ENCODE data around the gene ELFN2. TPM values are rescaled to one million over a fixed set of nuclear protein-coding genes. Genes with fewer than 3 reads are reported as not detected.

Gene ELFN2
- total RNA-seq, 2 experiments from 2014 or later: 0.57 to 0.79 TPM

DNA sequence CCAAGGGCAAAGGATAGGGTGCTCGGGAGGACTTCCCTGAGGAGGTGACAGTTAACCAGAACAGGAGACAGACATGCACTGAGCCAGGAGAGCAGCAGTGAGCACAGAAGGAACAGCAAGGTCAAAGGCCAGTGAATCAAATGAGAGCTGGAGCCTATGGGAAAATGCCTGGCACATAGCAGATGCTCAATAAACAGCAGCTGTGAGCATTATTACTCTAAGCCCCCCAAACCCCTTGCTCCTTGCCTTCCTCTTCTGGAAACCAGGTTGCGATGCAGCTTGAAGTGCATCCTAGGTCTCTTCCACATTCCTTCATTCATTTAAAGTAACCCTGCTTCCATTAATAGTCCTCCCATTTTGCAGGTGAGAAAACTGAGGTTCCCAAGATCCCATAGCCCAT is 13.0 kb downstream of the ELFN2 start:
- Mint-ChIP-seq H3K36me3 (ENCODE audit: low read depth) (no peaks in the 10 kb centered on the region), H3K4me1 (ENCODE audit: low read depth) (peaks cover 31% of the 10 kb centered on the region), H3K27ac (no peak overlapping the region), H3K9me3 (no peaks in the 10 kb centered on the region), H3K27me3 (ENCODE audit: low read depth) (peaks cover 41% of the 10 kb centered on the region), H3K4me3 (no peak overlapping the region)
- intact Hi-C loops (cut with micrococcal nuclease): no loop called here
- CTCF ChIA-PET: no interaction called here
- DNase-seq: no peak

DNA sequence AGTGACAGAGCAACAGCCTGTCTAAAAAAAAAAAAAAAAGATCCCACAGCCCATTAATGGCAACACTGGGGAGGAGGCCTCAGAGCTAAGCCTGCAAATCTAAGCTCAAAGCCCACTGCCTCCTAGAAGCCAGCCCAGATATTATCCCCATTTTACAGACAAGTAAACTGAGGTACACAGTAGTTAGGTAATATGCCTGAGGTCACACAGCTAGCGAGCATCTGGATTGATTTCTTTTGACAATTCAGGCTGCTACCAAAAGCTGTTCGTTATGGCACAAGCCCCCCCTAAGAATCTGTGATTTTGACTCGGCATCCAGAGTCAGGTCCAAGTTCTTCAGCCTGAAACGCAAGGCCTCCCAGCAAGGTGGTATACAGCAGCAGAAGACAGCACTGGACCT is 13.7 kb downstream of the ELFN2 start:
- no peak overlapping the region for H3K4me3 Mint-ChIP-seq
- CTCF ChIA-PET: interaction anchor here (0.6 kb wide), 1 partner anchor 80 kb away, joined by 3 read pairs; no protein-coding TSS in a partner anchor
- H3K27me3 Mint-ChIP-seq (ENCODE audit: low read depth): peaks cover 34% of the 10 kb centered on the region

DNA sequence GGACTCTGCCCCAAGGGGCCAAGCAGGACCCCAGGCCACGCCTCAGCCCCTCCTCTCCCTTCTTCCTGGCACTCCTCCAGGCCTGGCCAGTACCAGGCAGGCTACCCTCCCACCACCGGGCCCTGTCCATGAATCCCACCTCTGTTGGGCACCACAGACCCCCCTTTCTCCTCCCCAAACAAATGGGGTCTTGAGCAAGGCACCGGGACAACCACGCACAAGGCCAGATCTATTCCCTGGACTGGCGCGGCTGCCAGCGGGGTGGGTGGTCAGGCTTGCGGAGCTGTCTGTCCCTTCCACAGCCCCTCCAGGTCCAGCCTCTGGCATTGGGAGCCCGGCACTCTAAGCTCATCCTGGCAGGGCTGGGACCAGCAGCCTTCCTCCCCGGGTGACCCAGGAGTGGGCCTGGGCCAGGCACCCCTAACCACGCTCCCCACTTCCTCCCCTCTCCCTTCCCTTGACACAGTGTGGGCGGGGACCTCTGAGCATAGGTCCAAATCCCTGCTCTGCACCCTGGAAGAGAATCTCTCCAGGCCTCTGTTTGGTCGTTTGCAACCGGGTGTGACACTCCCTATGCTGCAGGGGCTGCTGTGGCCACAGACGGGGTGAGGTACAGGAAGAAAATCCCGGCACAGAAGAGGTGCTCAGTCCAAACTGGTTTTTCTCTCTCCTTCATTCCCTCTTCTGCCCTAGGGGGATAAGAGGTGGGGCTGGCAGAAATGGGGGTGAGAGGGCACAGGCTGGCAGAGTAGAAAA is 14.6 kb downstream of the ELFN2 start:
- CTCF ChIA-PET: interaction anchor here (0.7 kb wide), 1 partner anchor 152 kb away, joined by 3 read pairs; no protein-coding TSS in a partner anchor
- Mint-ChIP-seq H3K4me3 (no peak overlapping the region), H3K9me3 (no peaks in the 10 kb centered on the region), H3K27ac (no peak overlapping the region), H3K4me1 (ENCODE audit: low read depth) (peaks cover 26% of the 10 kb centered on the region), H3K27me3 (ENCODE audit: low read depth) (peaks cover 26% of the 10 kb centered on the region), H3K36me3 (ENCODE audit: low read depth) (no peaks in the 10 kb centered on the region)
- intact Hi-C loops (cut with micrococcal nuclease): no loop called here
- no peak for DNase-seq

More for the DNA sequence above, 13.7 kb downstream of the ELFN2 start:
- Mint-ChIP-seq H3K36me3 (ENCODE audit: low read depth) (no peaks in the 10 kb centered on the region), H3K27ac (no peak overlapping the region), H3K9me3 (no peaks in the 10 kb centered on the region), H3K4me1 (ENCODE audit: low read depth) (peaks cover 27% of the 10 kb centered on the region)
- intact Hi-C loops (cut with micrococcal nuclease): no loop called here
- DNase-seq: no peak

DNA sequence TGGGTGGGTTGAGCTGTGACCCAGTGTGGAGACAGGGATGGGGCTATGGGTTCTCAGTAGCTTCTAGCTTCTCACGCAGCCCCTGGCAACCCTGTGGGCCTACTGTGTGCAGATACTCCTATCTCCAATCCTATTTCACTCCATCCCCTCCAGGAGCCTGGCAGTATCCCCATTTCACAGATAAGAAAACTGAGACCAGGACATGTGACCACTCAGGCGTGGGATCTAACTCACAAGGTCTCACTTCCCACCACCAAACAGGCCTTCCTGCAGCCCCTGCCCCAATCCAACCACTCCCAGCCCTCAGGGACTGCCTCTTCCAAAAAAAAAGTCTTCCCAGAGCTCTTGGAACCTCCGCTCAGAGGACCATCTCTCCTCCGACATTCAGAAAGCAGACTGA is 15.6 kb downstream of the ELFN2 start:
- Mint-ChIP-seq H3K36me3 (ENCODE audit: low read depth) (no peaks in the 10 kb centered on the region), H3K4me3 (no peak overlapping the region), H3K9me3 (no peaks in the 10 kb centered on the region), H3K4me1 (ENCODE audit: low read depth) (peaks cover 21% of the 10 kb centered on the region), H3K27ac (no peak overlapping the region), H3K27me3 (ENCODE audit: low read depth) (peaks cover 18% of the 10 kb centered on the region)
- intact Hi-C loops (cut with micrococcal nuclease): no loop called here
- DNase-seq: no peak
- CTCF ChIA-PET: no interaction called here

DNA sequence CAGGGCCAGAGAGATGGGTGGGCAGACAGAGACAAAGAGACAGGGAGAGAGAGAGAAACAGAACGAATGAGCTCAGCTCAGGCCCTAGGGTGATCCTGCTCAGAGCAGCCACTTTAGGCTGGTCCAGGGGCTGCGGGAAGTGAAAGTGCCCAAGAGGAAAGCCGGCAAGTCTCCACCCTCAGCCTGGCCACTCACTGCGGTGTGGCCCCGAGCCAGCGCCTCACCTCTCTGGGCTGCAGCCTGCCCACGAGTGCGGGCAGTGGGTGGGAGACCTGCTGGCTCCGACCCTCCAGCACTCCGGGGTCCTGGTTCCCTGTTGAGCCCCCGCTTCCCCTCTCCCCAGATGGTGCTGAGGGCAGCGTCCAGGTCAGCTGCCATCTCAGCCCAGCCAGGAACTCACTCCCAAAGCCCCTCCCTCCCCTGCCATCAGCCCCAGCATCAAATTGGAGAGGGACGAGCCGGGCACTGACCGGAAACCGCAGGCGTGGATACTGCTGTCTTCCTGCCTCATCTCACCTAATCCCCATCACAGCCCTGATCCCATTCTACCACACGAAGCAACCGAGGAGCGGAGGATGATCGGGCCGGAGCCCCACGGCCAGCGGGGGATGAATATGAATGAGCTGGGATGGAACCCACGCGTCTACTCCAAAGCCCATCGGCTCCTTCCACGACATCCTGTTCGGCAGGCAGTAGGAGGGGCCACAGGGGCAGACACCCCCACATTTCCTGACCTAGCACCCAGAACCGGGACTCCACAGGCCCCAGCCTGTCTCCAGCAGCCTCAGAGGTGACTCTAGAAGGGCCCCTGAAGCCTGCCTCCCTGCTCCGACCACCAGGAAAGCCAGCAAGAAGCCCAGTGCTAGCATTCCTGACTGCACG is 16.9 kb downstream of the ELFN2 start:
- peaks cover 13% of the 10 kb centered on the region for H3K4me1 Mint-ChIP-seq (ENCODE audit: low read depth)
- no peaks in the 10 kb centered on the region for H3K36me3 Mint-ChIP-seq (ENCODE audit: low read depth)
- intact Hi-C loops (cut with micrococcal nuclease): no loop called here
- H3K9me3 Mint-ChIP-seq: no peaks in the 10 kb centered on the region
- peaks cover 9% of the 10 kb centered on the region for H3K27me3 Mint-ChIP-seq (ENCODE audit: low read depth)
- CTCF ChIA-PET: no interaction called here
- DNase-seq: peak; percentile 18
- no peak overlapping the region for H3K27ac Mint-ChIP-seq
- no peak overlapping the region for H3K4me3 Mint-ChIP-seq

DNA sequence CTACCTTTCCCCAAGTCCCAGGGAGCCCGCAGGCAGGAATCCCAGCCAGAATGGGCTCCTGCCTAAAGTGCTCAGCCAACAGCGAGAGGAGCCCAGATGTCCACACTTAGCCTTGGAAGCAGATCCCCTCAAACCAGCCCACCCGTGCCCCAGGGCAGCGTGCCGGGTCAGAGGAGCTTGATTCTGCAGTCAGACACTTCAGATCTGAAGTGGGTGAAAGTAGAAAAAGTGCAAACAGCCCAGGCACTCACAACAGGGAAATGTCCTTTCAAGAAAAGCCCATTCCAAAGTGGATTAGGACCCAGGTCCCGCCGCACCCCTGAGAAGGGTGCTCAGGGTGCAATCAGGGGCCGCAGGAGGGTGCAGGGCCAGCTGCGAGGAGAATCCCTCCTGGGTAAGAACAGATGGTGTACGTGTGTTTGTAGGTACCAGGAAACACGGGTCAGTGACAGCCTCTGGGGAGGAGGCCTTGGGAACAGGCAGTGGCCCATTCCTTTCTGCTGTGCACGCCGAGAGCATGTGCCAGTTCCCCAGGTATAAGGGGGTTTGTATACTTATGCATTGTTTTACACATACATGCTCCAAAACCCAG is 17.7 kb downstream of the ELFN2 start:
- CTCF ChIA-PET: interaction anchor here (1.3 kb wide), 1 partner anchor 93 kb away, joined by 3 read pairs; no protein-coding TSS in a partner anchor
- peaks cover 4% of the 10 kb centered on the region for H3K27me3 Mint-ChIP-seq (ENCODE audit: low read depth)
- intact Hi-C loops (cut with micrococcal nuclease): no loop called here

DNA sequence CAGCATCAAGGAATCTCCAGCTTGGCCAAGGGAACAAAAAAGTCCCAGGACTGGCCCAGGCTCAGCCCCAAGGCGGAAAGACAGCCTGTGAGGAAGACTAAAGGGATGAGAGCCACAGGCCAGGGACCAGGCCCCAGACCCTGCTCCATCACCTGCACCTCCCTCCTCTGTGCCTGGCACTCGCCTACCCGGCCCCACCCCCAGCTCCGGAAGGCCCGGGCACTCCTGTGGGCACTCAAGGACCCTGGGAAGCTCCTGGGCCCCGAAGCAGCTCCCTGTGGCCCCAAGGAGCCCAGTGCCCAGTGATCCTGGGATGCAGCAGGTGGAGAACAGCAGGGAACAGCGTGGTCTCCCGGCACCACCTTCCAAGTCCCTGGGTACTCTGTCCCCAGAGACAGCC is 18.2 kb downstream of the ELFN2 start:
- H3K9me3 Mint-ChIP-seq: no peaks in the 10 kb centered on the region
- no peak overlapping the region for H3K27ac Mint-ChIP-seq
- H3K4me3 Mint-ChIP-seq: no peak overlapping the region
- peaks cover 2% of the 10 kb centered on the region for H3K27me3 Mint-ChIP-seq (ENCODE audit: low read depth)
- intact Hi-C loops (cut with micrococcal nuclease): no loop called here
- CTCF ChIA-PET: interaction anchor here (1.3 kb wide), 1 partner anchor 93 kb away, joined by 3 read pairs; no protein-coding TSS in a partner anchor
- no peak for DNase-seq
- no peaks in the 10 kb centered on the region for H3K36me3 Mint-ChIP-seq (ENCODE audit: low read depth)
- H3K4me1 Mint-ChIP-seq (ENCODE audit: low read depth): peaks cover 13% of the 10 kb centered on the region

More for the DNA sequence above, 17.7 kb downstream of the ELFN2 start:
- Mint-ChIP-seq H3K36me3 (ENCODE audit: low read depth) (no peaks in the 10 kb centered on the region), H3K4me3 (no peak overlapping the region), H3K9me3 (no peaks in the 10 kb centered on the region), H3K4me1 (ENCODE audit: low read depth) (peaks cover 13% of the 10 kb centered on the region), H3K27ac (no peak overlapping the region)
- DNase-seq: no peak

DNA sequence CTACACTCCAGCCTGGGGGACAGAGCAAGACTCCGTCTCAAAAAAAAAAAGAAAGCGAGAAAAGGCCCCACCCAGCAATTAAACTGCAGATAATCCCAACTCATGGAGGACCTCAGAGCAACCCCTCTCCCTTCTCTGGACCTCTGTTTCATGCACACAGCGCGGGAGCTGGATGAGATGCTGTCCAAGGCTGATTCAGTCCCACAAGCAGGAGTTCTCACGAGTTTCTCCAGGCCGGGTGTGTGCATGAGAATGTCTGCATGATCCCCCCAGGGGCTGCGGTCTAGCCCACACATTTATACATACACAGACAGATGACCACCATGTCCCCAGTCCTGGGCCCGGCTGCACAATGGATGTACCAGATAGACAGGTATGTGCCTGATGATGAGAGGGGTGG is 19.4 kb downstream of the ELFN2 start:
- Mint-ChIP-seq H3K27ac (no peak overlapping the region), H3K4me1 (ENCODE audit: low read depth) (peaks cover 13% of the 10 kb centered on the region), H3K9me3 (no peaks in the 10 kb centered on the region), H3K27me3 (ENCODE audit: low read depth) (no peaks in the 10 kb centered on the region), H3K36me3 (ENCODE audit: low read depth) (no peaks in the 10 kb centered on the region), H3K4me3 (no peak overlapping the region)
- intact Hi-C loops (cut with micrococcal nuclease): no loop called here
- no peak for DNase-seq
- CTCF ChIA-PET: no interaction called here

DNA sequence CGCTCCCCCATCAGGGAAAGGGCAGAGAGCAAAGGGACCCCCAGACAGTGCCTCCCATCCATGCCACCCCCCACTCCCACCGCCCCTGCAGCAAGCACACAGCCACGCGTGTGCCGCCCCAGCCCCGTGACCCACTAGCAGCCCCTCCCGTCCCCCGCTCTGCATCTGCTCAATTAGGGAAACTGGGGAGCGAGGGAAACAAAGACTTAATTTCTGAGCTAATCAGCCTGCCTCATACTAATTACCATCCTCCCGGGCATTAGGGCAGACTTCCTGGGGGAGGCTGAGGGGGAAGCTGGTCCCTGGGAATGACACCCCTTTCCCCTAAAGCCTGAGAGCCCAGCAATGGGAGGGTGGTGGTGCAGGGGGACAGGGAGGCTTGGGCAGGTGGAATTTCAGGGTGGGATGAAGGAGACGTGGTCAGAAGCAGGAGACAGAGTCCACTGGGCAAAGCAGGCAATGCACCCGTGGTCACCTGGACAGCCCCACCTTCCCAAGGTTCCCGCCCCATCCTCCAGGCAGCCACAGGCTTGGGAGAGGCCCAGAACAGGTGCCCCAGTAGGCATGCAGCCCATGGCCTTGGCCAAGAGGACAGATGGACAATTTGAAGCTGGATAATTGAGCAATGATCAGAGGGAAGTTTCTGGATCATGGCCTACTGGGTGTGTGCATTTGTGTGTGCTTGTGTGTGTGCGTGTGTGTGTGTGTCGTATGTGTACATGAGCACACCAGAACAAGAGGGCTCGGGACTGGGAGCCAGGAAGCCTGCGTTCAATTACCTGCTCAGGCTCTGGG is 20.6 kb downstream of the ELFN2 start:
- DNase-seq: no peak
- H3K27me3 Mint-ChIP-seq (ENCODE audit: low read depth): no peaks in the 10 kb centered on the region
- CTCF ChIA-PET: no interaction called here
- H3K4me1 Mint-ChIP-seq (ENCODE audit: low read depth): peaks cover 13% of the 10 kb centered on the region
- no peak overlapping the region for H3K4me3 Mint-ChIP-seq
- no peaks in the 10 kb centered on the region for H3K36me3 Mint-ChIP-seq (ENCODE audit: low read depth)
- H3K9me3 Mint-ChIP-seq: no peaks in the 10 kb centered on the region
- H3K27ac Mint-ChIP-seq: no peak overlapping the region
- intact Hi-C loops (cut with micrococcal nuclease): no loop called here

DNA sequence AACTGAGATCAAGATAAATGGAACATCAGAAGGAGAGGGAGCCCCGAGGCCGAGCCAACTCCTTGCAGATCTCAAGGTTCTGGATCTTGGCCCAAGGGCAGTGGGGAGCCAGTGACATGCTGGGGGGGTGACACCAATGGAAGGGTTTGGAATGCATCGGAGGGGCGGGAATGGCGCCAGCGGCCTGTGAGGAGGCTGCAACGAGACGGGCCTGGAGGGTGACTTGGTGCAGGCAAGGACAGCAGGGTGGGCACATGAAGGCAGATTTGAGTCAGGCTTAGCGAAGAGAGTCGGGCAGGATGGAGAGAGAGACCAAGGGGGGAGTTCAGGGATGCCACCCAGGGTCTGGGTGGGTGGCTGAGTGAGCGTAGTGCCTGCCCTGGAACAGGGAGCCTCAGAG is 23.2 kb downstream of the ELFN2 start:
- no peaks in the 10 kb centered on the region for H3K27me3 Mint-ChIP-seq (ENCODE audit: low read depth)
- DNase-seq: no peak
- intact Hi-C loops (cut with micrococcal nuclease): no loop called here
- no peaks in the 10 kb centered on the region for H3K4me1 Mint-ChIP-seq (ENCODE audit: low read depth)
- CTCF ChIA-PET: no interaction called here
- no peaks in the 10 kb centered on the region for H3K9me3 Mint-ChIP-seq
- H3K27ac Mint-ChIP-seq: no peak overlapping the region
- no peak overlapping the region for H3K4me3 Mint-ChIP-seq
- H3K36me3 Mint-ChIP-seq (ENCODE audit: low read depth): no peaks in the 10 kb centered on the region

DNA sequence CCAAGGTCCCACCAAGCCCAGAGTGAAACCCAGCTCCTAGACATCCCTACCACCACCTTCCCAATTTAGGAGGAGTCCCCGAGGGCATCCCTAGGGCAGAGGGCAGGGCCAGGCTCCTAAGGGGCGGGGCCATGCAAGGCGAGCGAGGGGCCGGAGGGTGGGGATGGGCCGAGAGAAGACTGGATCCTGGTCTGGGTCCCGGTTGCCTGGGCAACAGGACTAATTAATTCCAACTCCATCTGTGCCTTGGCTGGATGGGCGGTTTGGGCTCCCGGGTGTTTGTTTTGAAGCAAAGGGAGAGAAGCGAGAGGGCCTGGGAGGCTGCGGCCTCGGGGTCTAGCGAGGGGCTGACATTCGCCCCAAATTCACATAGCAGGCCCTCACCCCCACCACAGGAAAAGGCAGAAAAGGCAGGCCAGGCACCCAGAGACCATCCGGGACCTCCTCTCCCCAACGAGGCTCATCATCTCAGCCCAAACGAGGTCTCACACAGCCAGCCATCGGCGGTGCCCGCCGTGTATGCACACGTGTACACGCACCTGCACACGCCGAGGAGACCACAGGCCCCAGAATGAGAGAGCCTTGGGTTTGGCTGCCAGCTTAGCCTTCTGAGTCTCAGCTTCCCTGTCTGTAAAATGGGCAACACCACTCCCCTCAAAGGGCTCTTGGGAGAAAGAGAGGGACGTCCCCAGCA is 23.9 kb downstream of the ELFN2 start:
- Mint-ChIP-seq H3K4me1 (ENCODE audit: low read depth) (no peaks in the 10 kb centered on the region), H3K27ac (no peak overlapping the region), H3K27me3 (ENCODE audit: low read depth) (no peaks in the 10 kb centered on the region), H3K4me3 (no peak overlapping the region), H3K9me3 (no peaks in the 10 kb centered on the region), H3K36me3 (ENCODE audit: low read depth) (no peaks in the 10 kb centered on the region)
- no peak for DNase-seq
- CTCF ChIA-PET: no interaction called here
- intact Hi-C loops (cut with micrococcal nuclease): no loop called here

All from activated naive CD4-positive, alpha-beta T cell treated with anti-CD3 and anti-CD28 coated beads for 36 hours (primary cell).